Caco-2 (cell line): ENCODE data around the gene HOXA6. TPM values are rescaled to one million over a fixed set of nuclear protein-coding genes. Genes with fewer than 3 reads are reported as not detected.

Experiments used
- BruUV-seq: library from RNA; stranded (reverse); fragments of 400-500 nt; replicated peaks from 2 replicates; lab custom pipeline; 2021; lab: Mats Ljungman, UMichigan
- CTCF ChIA-PET: fragments of 300-600 bp; sonication (Branson Sonifier 250); formaldehyde crosslinking; loops from one replicate; lab custom pipeline; 2022; ENCODE audit warnings: antibody characterized with exemption; lab: Charles Lee
- POLR2A ChIA-PET: fragments of 300-600 bp; sonication (Branson Sonifier 250); formaldehyde crosslinking; loops from one replicate; lab custom pipeline; 2022; ENCODE audit warnings: antibody characterized with exemption; lab: Charles Lee
- DNase-seq, 2 experiments: peaks; one replicate each; pipeline versions ENCODE4 v3.0.0 to v3.0.0-alpha.2; 2020 to 2022
- H3K27me3 ChIP-seq: replicated peaks from 2 replicates; pipeline ENCODE4 v1.6.0; 2011; ENCODE audit warnings: low read length; ENCODE audit not compliant: control insufficient read depth, insufficient read depth
- H3K36me3 ChIP-seq: 2 replicates; pipeline ENCODE4 v1.5.1; 2011; ENCODE audit warnings: low read length; ENCODE audit not compliant: control insufficient read depth, insufficient read depth
- H3K4me1 ChIP-seq: fragments of 250-450 bp; sonication (Bioruptor Pico); 2 replicates; pipeline ENCODE4 v1.5.1; 2020; ENCODE audit warnings: mild to moderate bottlenecking
- H3K4me3 ChIP-seq: 2 replicates; pipeline ENCODE4 v1.5.1; 2011; ENCODE audit warnings: low read depth, mild to moderate bottlenecking, control low read depth, low read length
- H3K9me3 ChIP-seq: fragments of 250-450 bp; sonication (Bioruptor Pico); 2 replicates; pipeline ENCODE4 v1.5.1; 2020; ENCODE audit warnings: mild to moderate bottlenecking, moderate library complexity
- H3K27ac Mint-ChIP-seq: one replicate; pipeline ENCODE4 v1.8.0; 2022; ENCODE audit warnings: mixed read lengths; ENCODE audit not compliant: unreplicated experiment
- H3K27me3 Mint-ChIP-seq: one replicate; pipeline ENCODE4 v1.8.0; 2022; ENCODE audit warnings: mixed read lengths; ENCODE audit not compliant: insufficient read depth, unreplicated experiment
- H3K36me3 Mint-ChIP-seq: one replicate; pipeline ENCODE4 v1.8.0; 2022; ENCODE audit warnings: mild to moderate bottlenecking, mixed read lengths; ENCODE audit not compliant: insufficient read depth, unreplicated experiment
- H3K4me1 Mint-ChIP-seq: one replicate; pipeline ENCODE4 v1.8.0; 2022; ENCODE audit warnings: low read depth, mixed read lengths; ENCODE audit not compliant: unreplicated experiment
- H3K4me3 Mint-ChIP-seq: one replicate; pipeline ENCODE4 v1.8.0; 2022; ENCODE audit warnings: mild to moderate bottlenecking, moderate library complexity, mixed read lengths; ENCODE audit not compliant: unreplicated experiment
- H3K9me3 Mint-ChIP-seq: one replicate; pipeline ENCODE4 v1.8.0; 2022; ENCODE audit warnings: mixed read lengths; ENCODE audit not compliant: unreplicated experiment
- CTCF ChIP-seq, 2 experiments: fragments of 200-600 bp in 1 of 2; IDR thresholded peaks; 1 replicate in 1 of 2; 2 replicates in 1 of 2; pipeline versions ENCODE4 v1.5.1 to v1.8.0; 2011 to 2022; ENCODE audit warnings: antibody characterized with exemption in 1 of 2, control low read depth in 1 of 2, inconsistent platforms in 1 of 2, low read depth in 1 of 2, low read length in 1 of 2, mild to moderate bottlenecking in 1 of 2, moderate library complexity in 1 of 2; ENCODE audit not compliant: insufficient read depth in 1 of 2, severe bottlenecking in 1 of 2, unreplicated experiment in 1 of 2
- intact Hi-C: fragments of 100-400 bp; cut with micrococcal nuclease; formaldehyde crosslinking; loops from one replicate; pipeline ENCODE4 v1.10.0; 2022; ENCODE audit not compliant: unreplicated experiment
- total RNA-seq: library from RNA; stranded (reverse); gene quantifications from 2 replicates; pipeline ENCODE4 v1.2.3, GENCODE V29; 2022

Gene HOXA6
- total RNA-seq, 1 experiment from 2014 or later: 5.6 TPM

- no TSS peak for BruUV-seq
- TF ChIP-seq CTCF (IDR thresholded peaks at IDR 0.05; ENCODE audit: insufficient read depth in 1 of 2, low read depth in 1 of 2, low read length in 1 of 2, severe bottlenecking in 1 of 2, unreplicated experiment in 1 of 2): no peak
- H3K9me3 ChIP-seq: no peaks in the 10 kb centered on the region
- Mint-ChIP-seq H3K4me1 (peaks cover 7% of the 10 kb centered on the region), H3K36me3 (peaks cover 6% of the 10 kb centered on the region), H3K4me3 (peak overlapping the region; percentile 71), H3K27me3 (peaks cover 8% of the 10 kb centered on the region), H3K9me3 (no peaks in the 10 kb centered on the region), H3K27ac (no peak overlapping the region)
- CTCF ChIA-PET: interaction anchor here (0.6 to 1.9 kb wide), 2 partner anchors 10 to 467 kb away, joined by 3 to 6 read pairs; no protein-coding TSS in a partner anchor
- H3K27me3 ChIP-seq: peaks cover 5% of the 10 kb centered on the region
- DNase-seq: peak in 1 of 2 experiments; percentile 22
- intact Hi-C loops: no loop called here
- POLR2A ChIA-PET: no interaction called here
- no peak overlapping the region for H3K4me3 ChIP-seq
- H3K4me1 ChIP-seq: peaks cover 14% of the 10 kb centered on the region
- H3K36me3 ChIP-seq: no peaks in the 10 kb centered on the region
Observed at GRCh38 chr7:27185854-27186667, 38.5 kb upstream of the HOXA6 start.

DNA sequence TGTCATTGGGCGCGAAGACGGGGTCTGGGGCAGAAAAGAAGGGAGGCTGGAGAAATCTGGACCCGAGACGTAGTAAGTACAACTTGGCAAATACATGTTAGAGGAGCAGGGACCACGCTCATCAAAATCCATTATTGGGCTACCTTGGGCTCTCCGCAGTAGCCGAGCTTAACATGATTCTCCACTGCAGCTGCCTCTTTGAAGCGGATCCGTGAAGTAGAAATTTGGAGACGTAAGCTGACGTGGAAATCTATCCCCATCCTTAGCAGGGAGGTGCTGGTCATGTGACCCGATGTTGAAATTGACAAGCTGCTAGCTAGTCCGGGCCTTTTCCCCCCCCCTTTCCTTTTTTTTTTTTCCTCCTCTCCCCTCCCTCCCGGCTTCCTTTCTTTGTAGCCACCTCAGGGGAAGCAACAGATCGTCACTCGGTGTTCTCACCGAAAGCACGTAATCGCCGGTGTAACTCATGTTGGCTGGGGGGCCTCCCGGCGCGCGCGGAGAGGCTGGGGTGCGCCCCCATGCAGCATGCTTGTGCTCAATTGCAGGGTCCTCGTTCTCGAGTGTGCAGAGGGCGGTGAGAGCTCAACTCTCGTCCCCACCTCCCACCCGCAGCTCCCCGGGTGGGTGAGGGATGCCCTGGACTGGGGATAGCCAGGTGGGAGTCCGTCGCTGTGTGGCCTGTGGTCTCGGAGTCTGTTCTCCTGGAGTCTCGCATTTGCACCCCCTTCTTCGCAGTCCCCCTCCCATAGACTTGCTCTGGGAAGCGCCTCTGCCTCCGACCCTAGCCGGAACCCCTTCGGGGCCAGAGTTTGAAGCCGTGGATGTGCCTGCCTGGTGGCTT is 37.7 kb upstream of the HOXA6 start, which contains the start of gene HOXA11:
TSS of gene HOXA11 (minus strand) at position 220 of the 841 bp plus-strand sequence. CDS start at position 132, 88 bp downstream.
- TF ChIP-seq CTCF (IDR thresholded peaks at IDR 0.05; ENCODE audit: insufficient read depth in 1 of 2, low read depth in 1 of 2, low read length in 1 of 2, severe bottlenecking in 1 of 2, unreplicated experiment in 1 of 2): no peak
- Mint-ChIP-seq H3K4me1 (peaks cover 7% of the 10 kb centered on the region), H3K4me3 (peak within 1 kb of the TSS; percentile 71), H3K9me3 (no peaks in the 10 kb centered on the region), H3K36me3 (peaks cover 6% of the 10 kb centered on the region), H3K27me3 (peaks cover 8% of the 10 kb centered on the region), H3K27ac (no peak within 1 kb of the TSS)
- DNase-seq: peak in 1 of 2 experiments; percentile 32
- intact Hi-C loops: no loop called here
- Histone ChIP-seq H3K4me3 (peak within 1 kb of the TSS; percentile 55), H3K9me3 (no peaks in the 10 kb centered on the region), H3K4me1 (peaks cover 14% of the 10 kb centered on the region), H3K36me3 (no peaks in the 10 kb centered on the region), H3K27me3 (peaks cover 5% of the 10 kb centered on the region)
- ChIA-PET CTCF (interaction anchor here (0.7 to 1.8 kb wide), 2 partner anchors 11 to 393 kb away, joined by 3 to 5 read pairs; no protein-coding TSS in a partner anchor), POLR2A (no interaction called here)
- BruUV-seq: no TSS peak
